ENCODE data around the gene ASCL1. TPM values are rescaled to one million over a fixed set of nuclear protein-coding genes. Genes with fewer than 3 reads are reported as not detected.

ASCL1 gene
- total and polyA plus RNA-seq, 9 of the 15 experiments (the other 6 are each of a cell fraction or from before 2014, with no cell fraction given): 0.01 to 0.09 (median 0.04) TPM; not detected in 3

GRCh38 chr12:102921240-102921639 lies 36.2 kb upstream of the ASCL1 start:
- H3K4me1 ChIP-seq (replicated peaks in 1 of 2; ENCODE audit: control insufficient read depth in 2 of 2, insufficient read depth in 2 of 2, low read length in 2 of 2): peaks cover 0 to 6% of the 10 kb centered on the region in 2 experiments; a peak in 2 of 5 replicates
- intact Hi-C loops (cut with micrococcal nuclease) (no loop called here), in situ Hi-C loops (cut with MboI) (no loop called here)
- no peaks in the 10 kb centered on the region for H4K20me1 ChIP-seq (replicated peaks; ENCODE audit: control insufficient read depth, insufficient read depth, low read length)
- TF ChIP-seq GATA2 (CRISPR knock-in tag; IDR thresholded peaks at IDR 0.05) (no peak), NCOA2 (IDR thresholded peaks at IDR 0.05; ENCODE audit: partially characterized antibody in 2 of 2) (no peak), ZNF707 (CRISPR knock-in tag; conservative IDR thresholded peaks at IDR 0.05) (no peak), ZBTB7A (IDR thresholded peaks at IDR 0.05; ENCODE audit: borderline replicate concordance, control insufficient read depth, low read depth, low read length) (no peak), ZNF232 (CRISPR knock-in tag; IDR thresholded peaks at IDR 0.05) (no peak), ZNF318 (IDR thresholded peaks at IDR 0.05; ENCODE audit: borderline replicate concordance in 1 of 2, low read depth in 1 of 2) (no peak), CHD2 (IDR thresholded peaks at IDR 0.05; ENCODE audit: low read depth, low read length) (no peak), ZNF740 (CRISPR knock-in tag; IDR thresholded peaks at IDR 0.05) (no peak), ZNF740 (tag; IDR thresholded peaks at IDR 0.05) (no peak)
- H3K9me3 ChIP-seq (replicated peaks; ENCODE audit: control insufficient read depth, insufficient read depth, low read depth, low read length): no peaks in the 10 kb centered on the region
- peaks cover 0 to 3% of the 10 kb centered on the region in 2 experiments; a peak in 1 of 5 replicates for H3K27me3 ChIP-seq (ENCODE audit: control insufficient read depth in 2 of 2, insufficient read depth in 2 of 2, low read length in 2 of 2)
- H3K9ac ChIP-seq (ENCODE audit: insufficient read depth in 1 of 2, low read depth in 2 of 2, low read length in 2 of 2): no peak overlapping the region
- no peak overlapping the region for H3K4me3 ChIP-seq
- no peak overlapping the region for H2AFZ ChIP-seq (ENCODE audit: low read depth, low read length)
- FAIRE-seq (no peak), DNase-seq (ENCODE audit: extremely low read depth in 1 of 4, low spot score in 3 of 4) (no peak), ATAC-seq (no peak)
- ChIA-PET POLR2A (no interaction called here), CTCF (ENCODE audit: low intra/inter-chr PET ratio) (no interaction called here)
- no peak overlapping the region for H3K4me2 ChIP-seq (ENCODE audit: insufficient read depth, low read length)
- H3K79me2 ChIP-seq (ENCODE audit: control insufficient read depth, insufficient read depth, low read length): no peaks in the 10 kb centered on the region
- no peaks in the 10 kb centered on the region for H3K9me1 ChIP-seq (ENCODE audit: control insufficient read depth, insufficient read depth, low read length)
- H3K27ac ChIP-seq (ENCODE audit: extremely low read depth, low read depth, low read length): no peak overlapping the region
- BruUV-seq (replicated peaks): no TSS peak
- H3K36me3 ChIP-seq (ENCODE audit: control insufficient read depth, insufficient read depth, low read length): no peaks in the 10 kb centered on the region
